ENCODE results near the gene ASB1.

DNA sequence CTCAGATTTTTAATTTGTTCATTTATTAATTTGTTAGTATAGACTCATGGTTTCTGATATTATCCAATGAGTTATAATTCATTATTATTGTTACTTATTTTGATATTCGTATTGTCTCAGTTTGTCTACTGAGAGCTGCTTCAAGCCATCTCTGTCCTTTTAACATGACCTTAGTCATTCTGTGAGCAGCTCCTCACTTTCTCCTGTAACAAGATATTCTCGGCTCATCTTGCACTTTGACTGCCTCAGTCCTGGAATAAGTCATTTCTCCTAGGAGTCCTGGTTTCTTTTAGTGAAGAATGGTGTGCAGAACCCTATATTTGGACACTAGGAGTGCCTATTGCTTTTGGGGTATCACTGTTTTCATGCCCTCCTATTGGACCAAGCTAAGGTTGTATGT is 13.2 kb downstream of the ASB1 start:
- TF ChIP-seq CTCF (IDR thresholded peaks at IDR 0.05; ENCODE audit: low read length) (no peak), EZH2 (IDR thresholded peaks at IDR 0.05; ENCODE audit: borderline replicate concordance, low read length) (no peak)

Measured in OCI-LY1 (cell line).